ENCODE data around the gene SEMA4F.

SEMA4F gene

DNA sequence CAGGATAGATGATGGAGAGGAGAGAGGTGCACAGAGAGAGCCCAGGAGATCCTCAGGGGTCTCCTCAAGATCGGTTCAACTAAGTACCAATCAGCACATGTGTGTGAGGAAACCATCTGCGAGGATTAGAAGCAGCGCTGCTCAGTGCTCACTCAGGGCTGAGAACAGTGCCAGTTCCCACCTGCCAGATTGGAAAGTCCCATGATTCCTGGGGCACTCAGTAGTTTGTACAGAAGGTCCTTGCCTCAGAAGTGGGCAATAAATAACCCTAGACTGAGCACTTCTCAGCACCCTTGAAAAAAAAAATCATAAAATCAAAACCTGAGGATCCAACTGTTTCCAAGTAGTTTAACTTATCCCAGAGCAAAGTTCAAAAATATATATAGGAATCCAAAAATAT, 53.8 kb downstream of the SEMA4F start:
- DNase-seq: no peak

DNA sequence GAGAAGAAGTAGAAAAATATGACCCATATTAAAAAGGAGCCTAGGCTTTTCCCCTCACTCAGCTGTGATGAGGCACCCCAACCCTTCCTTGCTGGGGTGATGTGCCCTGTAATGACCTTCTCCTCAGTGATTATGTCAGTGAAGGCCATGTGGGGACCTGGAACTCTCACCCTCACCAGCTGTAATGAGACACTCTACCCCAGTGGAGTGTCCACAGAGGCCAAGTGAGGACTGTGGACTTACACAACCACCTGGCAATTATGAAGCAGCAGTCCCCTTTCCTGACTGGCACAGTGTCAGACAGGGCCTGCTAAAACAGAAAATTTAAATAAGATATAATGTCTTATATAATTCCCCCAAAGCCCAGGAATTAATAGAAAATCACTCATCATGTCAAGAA, 54.2 kb downstream of the SEMA4F start:
- no peak for DNase-seq

DNA sequence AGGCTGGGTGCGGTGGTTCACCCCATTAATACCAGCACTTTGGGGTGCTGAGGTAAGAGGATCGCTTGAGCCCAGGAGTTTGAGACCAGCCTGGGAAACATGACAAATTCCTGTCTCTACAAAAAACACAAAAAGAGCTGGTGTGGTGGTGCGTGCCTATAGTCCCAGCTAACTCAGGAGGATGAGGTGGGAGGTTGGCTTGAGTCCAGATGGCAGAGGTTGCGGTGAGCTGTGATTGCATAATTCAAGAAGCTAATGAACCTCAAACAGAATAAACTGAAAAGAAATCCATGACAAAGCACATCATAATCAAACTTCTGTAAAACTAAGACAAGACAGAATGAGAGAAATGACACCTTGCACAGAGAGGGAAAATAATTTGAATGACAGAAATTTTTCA, 54.8 kb downstream of the SEMA4F start:
- peak; percentile 46 for DNase-seq

DNA sequence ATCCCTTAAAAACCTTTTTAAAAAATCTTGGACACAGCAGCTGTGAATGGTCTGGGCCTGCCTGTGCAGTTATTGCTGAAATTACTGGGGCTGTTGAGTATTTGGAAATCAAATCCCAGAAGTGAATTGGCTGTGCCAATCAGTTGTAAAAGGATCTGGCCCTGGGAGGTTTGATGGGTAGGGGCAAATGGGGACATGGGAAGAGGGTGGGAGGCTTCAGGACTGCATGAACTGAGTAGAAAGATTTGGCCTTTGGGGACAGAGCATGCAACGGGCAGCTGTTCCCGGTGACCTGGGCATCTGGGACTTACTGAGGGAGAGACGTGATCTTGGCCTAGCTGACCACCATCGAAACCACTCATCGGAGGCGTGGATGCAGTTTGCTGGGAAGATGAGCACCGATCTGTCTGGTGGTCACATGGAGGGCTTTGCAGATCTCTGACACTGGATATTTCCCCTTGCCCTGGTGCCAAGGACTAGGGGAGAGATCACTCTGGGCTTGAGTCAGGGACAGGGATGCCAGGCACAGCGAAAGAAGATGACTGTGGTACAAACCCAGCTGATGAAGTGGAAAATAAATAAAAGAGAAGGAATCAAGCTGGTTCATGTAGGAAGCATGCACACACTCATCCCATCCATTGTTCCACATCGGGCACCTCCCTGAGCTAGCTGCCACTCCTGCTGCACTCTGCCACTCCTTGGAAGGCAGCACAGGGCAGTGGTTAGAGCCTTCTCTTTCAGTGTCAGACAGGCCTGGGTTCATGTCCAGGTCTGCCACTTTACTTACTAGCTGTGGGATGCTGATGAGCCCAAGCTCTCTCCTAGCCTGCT, 58.4 kb downstream of the SEMA4F start:
- no peak for DNase-seq

DNA sequence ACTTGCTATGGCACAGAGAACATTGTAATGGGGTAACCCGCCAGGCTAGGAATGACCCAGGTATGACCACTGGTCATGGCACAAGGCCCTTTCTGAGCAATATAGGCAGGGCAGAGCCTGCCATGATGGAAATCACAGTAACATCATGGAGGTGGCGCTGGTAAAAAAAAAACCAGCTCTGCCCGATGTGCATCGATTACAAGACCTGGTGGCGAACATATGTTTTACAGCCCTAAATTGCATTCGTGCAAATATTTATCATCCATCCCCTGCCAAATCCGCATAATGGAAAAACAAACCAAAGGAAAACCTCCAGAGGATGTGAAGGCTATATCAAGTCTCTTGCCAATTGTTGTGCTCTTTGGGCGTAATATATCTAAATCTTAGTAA, 60.6 kb downstream of the SEMA4F start:
- no peak for DNase-seq

DNA sequence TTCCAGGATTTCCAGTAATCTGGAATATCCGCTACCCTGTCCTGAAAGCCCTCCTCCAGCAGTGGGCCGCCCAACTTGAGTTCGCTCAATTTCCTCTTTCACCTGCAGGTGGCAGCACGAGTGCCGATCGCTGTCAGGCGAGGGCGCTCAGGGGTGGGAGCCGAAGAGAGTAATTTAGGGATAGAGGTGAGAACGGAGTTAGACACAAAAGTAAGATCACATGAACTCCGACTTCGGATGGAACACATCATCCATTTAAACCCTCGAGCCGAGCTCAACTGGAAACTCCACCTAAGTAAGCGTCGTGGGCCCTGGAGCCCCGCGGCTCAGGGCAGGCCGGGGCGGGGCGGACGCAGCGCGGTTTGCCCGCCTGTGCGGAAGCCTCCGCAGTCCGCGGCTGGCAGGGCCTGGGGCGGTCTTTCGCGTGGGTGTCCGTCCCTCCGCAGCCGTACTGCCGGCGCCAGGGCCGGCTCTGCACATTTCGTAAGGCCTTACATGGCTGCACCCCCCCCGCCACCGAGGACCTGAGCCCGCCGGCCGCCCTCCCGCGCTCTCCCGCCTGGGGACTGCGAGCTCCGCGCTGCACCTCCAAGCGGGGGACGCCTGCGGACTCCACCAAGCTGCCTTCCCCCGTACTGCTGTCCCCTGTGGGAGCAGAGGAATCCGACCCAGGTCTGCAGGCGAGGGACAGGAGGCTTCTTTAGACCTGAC, 61.2 kb downstream of the SEMA4F start:
- peak; percentile 83 for DNase-seq

DNA sequence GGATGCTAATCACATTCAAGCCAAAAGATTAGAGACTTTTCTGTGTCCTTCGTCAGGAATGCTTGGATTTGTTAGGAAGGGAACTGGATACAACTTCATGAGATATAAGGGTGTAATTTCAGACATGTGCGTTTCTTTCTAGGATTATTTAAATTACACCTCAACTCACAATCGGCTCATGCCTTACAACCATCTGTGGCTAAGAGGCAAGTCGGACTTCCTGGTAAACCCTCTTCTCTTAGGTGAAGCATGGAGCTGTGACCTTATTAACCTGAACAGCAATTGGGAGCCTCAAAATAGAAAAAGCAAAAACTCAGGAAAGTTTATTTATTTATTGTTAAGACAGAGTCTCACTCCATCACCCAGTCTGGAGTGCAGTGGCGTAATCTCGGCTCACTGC, 61.8 kb downstream of the SEMA4F start:
- no peak for DNase-seq

DNA sequence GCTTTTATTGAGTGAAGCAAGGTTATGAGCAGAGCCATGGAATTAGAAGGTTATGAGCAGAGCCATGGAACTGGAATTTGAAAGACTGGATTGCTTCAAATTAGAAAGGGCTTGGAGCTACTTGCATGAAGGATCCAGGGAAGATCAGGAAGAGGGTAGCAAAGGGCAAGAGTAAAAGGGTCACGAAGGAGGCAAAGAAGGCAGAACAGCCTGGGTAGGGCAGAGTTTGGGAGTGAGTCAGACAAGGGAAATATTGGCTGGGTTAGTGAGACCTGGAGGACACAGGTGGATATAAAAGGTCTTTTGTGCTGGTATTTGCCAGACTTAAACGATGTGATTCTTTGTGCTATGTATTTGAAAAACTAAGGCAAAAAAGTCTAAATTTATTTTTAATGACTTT, 65.0 kb downstream of the SEMA4F start:
- no peak for DNase-seq

DNA sequence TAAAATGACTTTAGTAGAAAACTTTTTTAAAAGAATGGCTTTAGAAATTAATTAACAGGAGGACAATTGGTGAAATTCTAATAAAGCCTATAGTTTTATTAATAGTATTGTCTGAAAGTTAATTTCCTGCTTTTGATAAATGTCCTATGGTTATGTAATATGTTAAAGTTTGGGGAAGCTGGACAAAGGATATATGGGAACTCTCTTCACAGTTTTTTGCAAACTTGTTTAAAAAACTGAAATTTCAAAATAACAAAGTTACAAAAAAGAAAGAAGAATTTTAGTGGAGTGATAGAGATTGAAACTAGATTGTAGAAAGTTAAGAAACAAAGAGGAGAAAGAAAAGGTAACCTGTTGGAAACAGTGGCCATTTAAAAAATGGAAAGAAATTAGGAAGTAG, 67.3 kb downstream of the SEMA4F start:
- DNase-seq: no peak

DNA sequence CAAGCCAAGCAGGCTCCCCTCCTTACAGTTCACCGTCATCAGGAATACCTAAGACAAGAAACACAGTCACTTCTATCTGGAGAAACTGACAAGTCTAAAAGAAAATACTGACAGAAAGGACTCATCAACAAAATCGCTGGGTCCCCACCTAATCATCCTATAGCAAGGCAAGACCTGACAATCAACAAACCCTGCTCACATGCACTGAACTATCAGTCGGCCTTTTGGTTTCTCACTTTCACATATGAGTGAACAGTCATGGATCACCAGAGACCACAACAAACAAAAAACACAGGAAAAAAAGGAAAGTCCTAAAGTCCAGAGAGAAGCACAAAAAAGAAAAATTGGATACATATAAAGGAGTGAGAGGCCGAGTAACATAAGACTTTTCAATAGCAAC, 70.4 kb downstream of the SEMA4F start:
- DNase-seq: no peak

DNA sequence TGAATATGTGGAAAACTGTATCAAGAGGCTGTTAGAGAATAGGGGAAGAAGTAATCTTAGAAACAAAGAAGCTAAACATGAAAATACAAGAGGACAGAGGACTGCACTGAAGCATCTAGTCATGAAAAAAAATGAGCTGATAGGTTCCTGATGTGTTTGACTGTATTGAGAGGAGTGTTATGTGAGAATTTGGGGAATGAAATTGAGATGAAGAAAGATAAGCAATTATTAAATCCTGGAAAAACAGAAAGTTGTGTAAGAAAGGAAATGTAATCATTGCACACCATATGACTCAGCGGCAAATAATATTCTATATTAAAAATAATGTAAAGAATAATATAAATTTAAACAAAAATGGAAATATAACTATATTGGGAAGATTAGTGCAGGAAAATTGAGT, 71.2 kb downstream of the SEMA4F start:
- DNase-seq: no peak

DNA sequence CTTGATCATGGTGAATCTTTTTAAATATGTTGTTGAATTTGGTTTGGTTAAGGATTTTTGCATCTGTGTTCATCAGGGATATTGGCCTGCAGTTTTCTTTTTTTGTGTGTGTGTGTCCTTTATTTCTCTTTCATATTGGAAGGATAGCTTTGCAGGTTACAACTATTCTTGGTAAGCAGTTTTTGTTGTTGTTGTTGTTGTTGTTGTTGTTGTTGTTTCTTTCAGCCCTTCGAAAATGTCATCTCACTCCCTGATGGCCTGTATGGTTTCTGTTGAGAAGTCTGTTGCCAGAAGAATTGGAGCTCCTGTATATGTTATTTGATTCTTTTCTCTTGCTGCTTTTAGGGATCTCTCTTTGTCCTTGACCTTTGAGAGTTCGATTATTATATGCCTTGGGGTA, 74.8 kb downstream of the SEMA4F start:
- DNase-seq: no peak

DNA sequence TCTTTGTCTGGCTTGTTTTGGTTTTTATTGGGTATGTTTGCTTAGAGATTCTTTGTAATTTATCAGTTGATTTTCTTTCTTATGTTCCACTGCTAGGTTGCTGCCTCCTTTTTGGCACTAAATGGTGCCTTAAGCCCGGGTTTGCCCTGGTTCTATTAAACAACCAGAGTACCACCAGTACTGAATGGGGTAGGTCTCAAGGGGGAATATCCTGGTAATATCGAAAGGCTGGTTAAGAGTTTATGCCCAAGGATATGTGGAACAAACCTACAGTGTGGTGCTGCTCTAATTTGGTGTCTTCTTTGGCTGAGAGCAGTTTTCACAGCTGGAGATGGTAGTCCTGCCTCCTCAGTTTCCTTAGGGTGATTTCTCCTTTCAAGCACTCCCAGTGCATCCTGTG, 76.5 kb downstream of the SEMA4F start:
- DNase-seq: no peak
